ENCODE data around the gene ITGB1BP2.
"Not testable (repeated sequence)": the region's sequence is repeated elsewhere in the genome, so short reads cannot be mapped to it uniquely, and the experiment has no call there.

ITGB1BP2 gene

DNA sequence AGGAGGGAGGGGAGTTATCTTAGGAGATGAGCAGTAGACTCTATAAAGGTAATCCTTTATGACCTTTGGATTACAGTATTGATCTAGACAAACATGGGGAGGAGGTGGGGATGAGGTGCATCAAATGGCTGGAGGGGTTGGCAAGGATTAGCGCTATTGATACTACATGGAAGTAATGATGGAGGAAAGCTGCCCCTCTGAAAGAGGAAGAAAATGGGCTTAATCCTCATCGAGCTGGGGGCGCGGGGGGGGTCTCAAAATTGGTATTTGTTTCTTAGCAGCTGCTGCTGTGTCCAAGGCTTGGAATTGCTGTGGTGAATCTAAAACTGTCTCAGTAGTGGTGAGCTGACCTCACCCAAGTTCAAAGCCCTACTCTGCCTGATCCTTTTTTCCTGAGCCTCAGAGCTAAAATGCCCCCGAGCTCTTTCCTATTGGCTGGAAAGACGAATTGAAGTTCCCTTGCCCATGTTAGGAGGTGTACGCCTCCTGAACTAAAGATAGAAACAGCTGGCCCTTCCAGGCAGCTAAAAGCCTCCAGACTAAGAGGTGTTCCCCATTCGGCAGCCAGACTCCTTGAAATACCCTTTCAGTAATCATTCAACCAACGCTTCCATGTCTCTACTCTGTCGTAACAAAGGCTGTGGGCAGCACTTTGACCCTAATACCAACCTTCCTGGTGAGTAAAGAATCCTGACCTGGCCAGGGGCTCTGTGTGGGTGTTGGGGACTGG is at the start of gene ITGB1BP2:
Gene ITGB1BP2 (plus strand): TSS at position 556 of the 730 bp plus-strand sequence. CDS start 57 bp downstream, at position 613.
- peak; percentile 67 for DNase-seq

DNA sequence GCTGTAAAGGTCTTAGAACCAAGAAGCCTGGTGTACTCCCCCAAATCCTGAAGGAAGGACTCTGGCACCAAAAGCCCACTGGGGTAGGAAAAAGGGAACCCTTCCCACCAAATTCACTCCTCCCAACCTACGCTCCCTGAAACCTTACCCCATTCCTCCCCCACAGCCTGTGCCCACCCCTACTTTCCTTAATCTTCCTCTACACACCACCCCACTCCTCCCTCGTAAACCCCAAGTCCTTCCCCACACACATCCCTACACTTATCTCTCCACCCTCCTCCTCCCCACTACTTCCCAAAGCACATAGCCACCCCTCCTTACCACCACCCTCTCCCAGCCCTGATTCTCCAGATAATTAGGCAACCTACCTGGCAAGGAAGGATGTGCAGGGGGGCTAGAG is 49.3 kb upstream of the ITGB1BP2 start:
- no peak for DNase-seq

GRCh38 chrX:71253253-71254091 is 48.1 kb upstream of the ITGB1BP2 start:
- peak; percentile 19 for DNase-seq

GRCh38 chrX:71254092-71254963 is 47.2 kb upstream of the ITGB1BP2 start, which contains the start of gene ZMYM3:
Gene ZMYM3 (minus strand): TSS chrX:71254140. CDS start chrX:71253255, 885 bp downstream.
- peak; percentile 75 for DNase-seq

DNA sequence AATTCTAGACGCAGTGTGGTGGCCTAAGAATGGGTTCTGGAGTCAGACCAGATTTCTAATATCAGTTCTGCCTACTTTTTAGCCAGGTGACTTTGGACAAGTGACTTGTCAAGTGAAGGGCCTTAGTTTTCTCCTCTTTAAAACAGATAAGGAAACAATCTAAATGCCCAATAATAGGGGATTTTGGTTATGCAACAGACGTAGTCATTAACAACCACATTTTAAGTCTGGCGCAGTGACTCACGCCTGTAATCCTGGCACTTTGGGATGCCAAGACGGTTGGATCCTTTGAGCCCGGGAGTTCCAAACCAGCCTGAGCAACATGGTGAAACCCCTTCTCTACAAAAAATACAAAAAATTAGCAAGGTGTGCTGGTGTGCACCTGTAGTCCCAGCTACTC is 45.5 kb upstream of the ITGB1BP2 start:
- DNase-seq: no peak

DNA sequence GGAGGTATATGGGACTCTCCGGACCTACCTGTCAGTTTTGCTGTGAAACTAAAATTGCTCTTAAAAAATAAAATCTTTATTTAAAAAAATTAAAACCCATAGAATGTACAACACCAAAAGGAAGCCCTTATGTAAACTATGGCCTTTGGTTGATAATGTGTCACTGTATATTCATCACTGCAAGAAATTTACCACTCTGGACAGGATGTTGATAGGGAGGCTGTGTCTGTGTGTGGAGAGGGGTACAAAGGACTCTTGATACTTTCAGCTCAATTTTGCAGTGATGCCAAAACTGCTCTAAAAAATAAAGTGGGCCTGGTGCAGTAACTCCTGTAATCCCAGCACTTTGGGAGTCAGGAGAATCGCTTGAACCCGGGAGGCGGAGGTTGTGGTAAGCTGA is 44.7 kb upstream of the ITGB1BP2 start:
- no peak for DNase-seq

GRCh38 chrX:71268624-71269023 is 32.9 kb upstream of the ITGB1BP2 start:
- DNase-seq: not testable (repeated sequence)

DNA sequence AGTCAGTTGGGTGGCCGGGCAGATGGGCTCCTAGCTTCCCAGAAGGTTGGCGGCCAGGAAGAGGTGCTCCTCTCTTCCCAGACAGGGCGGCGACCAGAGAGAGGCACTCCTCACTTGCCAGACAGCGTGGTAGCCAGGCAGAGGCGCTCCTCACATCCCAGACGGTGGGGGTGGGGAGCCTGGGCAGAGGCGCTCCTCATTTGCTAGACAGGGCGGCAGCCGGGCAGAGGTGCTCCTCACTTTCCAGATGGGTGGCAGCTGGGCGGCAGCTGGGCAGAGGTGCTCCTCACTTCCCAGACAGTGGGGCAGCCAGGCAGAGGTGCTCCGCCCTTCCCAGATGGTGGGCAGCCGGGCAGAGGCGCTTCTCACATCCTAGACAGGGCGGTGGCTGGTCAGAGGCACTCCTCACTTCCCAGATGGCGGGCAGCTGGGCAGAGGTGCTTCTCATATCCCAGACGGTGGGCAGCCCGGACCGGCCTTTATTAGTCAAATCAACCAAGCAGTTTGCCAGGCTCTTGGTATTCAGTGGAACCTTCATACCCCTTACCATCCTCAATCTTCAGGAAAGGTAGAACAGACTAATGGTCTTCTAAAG is 31.7 kb upstream of the ITGB1BP2 start:
- DNase-seq: no peak

DNA sequence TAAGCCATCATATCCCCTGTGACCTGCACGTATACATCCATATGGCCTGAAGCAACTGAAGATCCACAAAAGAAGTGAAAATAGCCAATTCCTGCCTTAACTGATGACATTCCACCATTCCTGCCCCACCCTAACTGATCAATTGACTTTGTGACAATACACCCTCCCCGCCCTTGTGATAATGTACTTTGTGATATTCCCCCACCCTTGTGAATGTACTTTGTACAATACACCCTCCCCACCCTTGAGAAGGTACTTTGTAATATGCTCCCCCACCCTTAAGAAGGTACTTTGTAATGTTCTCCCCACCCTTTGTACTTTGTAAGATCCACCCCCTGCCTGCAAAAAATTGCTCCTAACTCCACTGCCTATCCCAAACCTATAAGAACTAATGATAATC is 29.2 kb upstream of the ITGB1BP2 start:
- not testable (repeated sequence) for DNase-seq

DNA sequence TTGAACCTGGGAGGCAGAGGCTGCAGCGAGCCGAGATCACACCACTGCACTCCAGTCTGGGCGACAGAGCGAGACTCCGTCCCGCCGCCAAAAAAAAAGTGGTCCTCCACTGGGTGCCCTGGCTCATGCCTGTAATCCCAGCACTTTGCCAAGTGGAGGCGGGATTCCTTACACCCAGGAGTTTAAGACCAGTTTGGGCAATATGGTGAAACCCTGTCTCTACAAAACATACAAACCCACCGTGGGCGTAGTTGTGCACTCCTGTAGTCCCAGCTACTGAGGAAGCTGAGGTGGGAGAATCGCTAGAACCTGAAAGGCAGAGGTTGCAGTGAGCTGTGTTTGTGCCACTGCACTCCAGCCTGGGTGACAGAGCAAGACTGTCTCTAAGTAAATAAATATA is 20.2 kb upstream of the ITGB1BP2 start:
- not testable (repeated sequence) for DNase-seq

DNA sequence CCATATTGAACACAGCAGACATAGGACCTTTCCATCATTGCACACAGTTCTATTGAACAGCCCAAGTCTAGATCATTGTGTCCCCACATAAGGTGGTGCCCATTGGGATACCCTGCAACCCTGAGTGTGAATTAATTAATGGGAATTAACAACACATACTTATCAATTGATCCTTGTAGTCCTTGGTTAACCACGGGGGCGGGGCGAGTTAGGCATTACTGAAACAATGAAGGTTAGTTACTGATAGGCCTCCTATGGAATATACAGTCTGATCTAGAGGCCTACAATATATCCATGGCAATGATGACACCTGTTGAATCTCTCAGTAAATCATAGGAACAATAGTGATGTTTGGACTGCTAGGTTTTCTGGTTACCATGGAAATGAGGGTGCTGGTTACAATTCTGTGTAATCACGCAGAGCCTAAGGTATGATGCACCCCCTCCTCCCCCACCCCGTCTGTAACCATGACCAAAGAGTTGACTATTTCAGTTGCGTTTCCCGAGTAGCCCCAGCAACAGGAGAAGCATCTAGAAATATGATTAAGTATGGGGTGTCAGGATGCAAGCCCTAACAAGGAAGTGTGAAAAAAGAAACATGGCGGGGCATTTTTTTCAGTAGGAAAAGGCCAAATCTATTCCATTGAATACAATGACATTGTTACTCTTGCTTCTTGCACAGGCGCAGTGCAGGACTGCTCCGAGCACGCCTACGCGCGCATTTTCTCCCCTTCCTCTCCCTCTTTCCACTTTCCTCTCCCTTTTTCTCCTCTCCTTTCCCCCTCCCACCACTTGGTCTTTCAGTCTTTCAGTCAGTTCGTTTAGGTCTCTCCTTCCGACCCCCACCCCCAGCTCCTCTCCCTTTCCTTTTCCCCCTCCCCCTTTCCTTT is 18.8 kb upstream of the ITGB1BP2 start:
- no peak for DNase-seq

GRCh38 chrX:71283403-71284143 is 18.0 kb upstream of the ITGB1BP2 start, which contains the start of gene NONO:
Gene NONO (plus strand): TSS chrX:71283635. CDS start chrX:71290638, 7,003 bp downstream.
- DNase-seq: peak; percentile 98

DNA sequence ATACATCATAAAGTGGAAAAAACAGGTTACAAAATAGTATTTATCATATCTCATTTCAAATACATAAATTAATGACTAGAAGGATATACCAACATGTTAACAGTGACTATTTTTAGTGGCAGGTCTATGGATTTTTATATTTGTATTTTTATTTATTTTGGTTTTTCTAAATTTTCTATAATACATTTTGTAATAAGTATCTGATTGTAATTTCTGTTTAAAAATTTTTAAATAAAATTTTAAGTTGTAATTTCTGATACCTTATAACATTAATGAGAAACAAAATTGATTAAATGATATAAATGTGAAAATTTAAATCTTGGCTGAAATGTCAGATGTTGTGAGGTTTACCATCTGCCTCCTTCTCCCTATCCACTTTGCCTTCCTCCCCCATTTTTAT is 15.6 kb upstream of the ITGB1BP2 start:
- DNase-seq: no peak

DNA sequence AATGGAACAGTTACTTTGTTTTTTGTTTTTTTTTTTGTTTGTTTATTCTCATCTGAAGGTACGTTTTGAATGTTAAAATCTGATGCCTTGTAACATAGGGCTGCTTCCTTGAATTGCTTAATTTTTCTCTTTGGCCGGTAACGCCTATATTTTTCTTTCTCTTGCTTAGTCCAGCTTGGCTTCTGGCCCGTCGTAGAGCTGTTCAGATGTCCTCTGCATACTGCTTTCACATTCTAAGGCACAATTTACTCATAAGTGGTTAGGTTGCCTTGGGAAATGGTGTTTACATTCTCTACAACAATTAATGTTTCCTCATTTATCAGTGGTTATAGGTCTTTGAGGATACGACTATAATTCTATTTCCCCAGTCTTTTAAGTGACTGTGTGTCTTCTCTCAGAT is 10.2 kb upstream of the ITGB1BP2 start:
- DNase-seq: no peak

- no peak for DNase-seq
Measured at GRCh38 chrX:71292669-71293365, 8.7 kb upstream of the ITGB1BP2 start.

GRCh38 chrX:71296806-71297205 is 4.7 kb upstream of the ITGB1BP2 start:
- DNase-seq: no peak

DNA sequence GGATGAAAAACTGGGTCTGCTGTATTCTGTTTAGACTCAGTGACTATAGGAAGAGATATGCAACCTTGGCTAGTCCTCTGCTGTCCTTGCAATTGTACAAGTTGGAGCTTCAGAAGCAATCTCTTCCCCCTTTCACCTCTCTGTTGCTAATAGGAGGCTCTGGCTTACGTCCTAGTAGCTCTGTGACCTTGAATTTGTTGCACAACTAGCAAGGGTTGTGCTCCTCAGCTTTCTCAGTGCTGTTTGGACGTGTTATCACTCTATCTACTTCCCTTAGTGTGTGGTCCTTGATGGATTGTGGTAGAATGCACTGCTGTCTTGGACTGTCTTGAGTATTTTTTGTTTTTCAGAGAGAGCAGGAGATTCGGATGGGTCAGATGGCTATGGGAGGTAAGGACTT is 3.4 kb upstream of the ITGB1BP2 start:
- no peak for DNase-seq

- DNase-seq: not testable (repeated sequence)
Measured at GRCh38 chrX:71300064-71300463, 1.5 kb upstream of the ITGB1BP2 start.

DNA sequence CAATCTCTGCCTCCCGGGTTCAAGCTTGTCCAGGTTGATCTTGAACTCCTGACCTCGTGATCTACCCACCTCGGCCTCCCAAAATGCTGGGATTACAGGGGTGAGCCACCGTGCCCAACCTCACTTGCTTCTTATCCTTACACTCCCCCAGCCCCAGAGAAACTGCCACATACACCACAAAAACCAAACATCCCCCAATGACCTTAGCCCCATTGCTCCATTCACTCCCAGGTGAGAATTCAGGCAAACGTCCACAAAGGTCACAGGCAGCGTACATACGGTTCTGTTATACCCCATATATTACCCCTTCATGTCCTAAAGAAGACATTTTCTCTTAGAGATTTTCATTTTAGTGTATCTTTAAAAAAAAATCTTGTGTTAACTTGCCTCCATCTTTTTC is 1.1 kb upstream of the ITGB1BP2 start:
- DNase-seq: not testable (repeated sequence)
